Right lobe of liver (tissue), 6 donors: ENCODE measurements around the gene AARSD1. TPM values are rescaled to one million over a fixed set of nuclear protein-coding genes. Genes with fewer than 3 reads are reported as not detected.
"Not testable (repeated sequence)": the region's sequence is repeated elsewhere in the genome, so short reads cannot be mapped to it uniquely, and the experiment has no call there.

Experiments used
- ATAC-seq, 4 donors: fragments of 200-7000 bp; cut with Tn5 transposase; one replicate each; pipeline ENCODE4 v1.9.1; 2020; ENCODE audit warnings: mild to moderate bottlenecking in 4 of 4, moderate library complexity in 4 of 4
- DNase-seq, 3 donors: peaks; one replicate each; pipeline ENCODE4 v3.0.0-alpha.2; 2020
- H3K27ac ChIP-seq, 3 donors: fragments of 200-600 bp; one replicate each; pipeline ENCODE4 v1.8.0; 2022
- H3K27me3 ChIP-seq, 2 donors: fragments of 200-600 bp; one replicate each; pipeline ENCODE4 v1.8.0; 2022
- H3K36me3 ChIP-seq, 4 donors: fragments of 200-600 bp; sonication (generic) in 1 of 4; one replicate each; pipeline versions ENCODE4 v1.5.1 to v1.8.0; 2017 to 2022; ENCODE audit warnings: control low read depth in 1 of 4
- H3K4me1 ChIP-seq, 4 donors: fragments of 200-600 bp; sonication (generic) in 1 of 4; one replicate each; pipeline versions ENCODE4 v1.5.1 to v1.8.0; 2017 to 2022; ENCODE audit warnings: control low read depth in 1 of 4
- H3K4me3 ChIP-seq, 3 donors: fragments of 200-600 bp; one replicate each; pipeline ENCODE4 v1.8.0; 2022
- H3K9me3 ChIP-seq, 4 donors: fragments of 200-600 bp; sonication (generic) in 1 of 4; one replicate each; pipeline versions ENCODE4 v1.5.1 to v1.8.0; 2017 to 2022; ENCODE audit warnings: control low read depth in 1 of 4
- POLR2A ChIP-seq: fragments of 450-650 bp; IDR thresholded peaks from one replicate; pipeline ENCODE4 v1.6.1; 2017; ENCODE audit warnings: antibody characterized with exemption, mild to moderate bottlenecking
- WGBS: methylation state at CpG from one replicate; pipeline ENCODE4 v1.1.6; 2018; ENCODE audit warnings: low coverage, low lambda C conversion rate; ENCODE audit not compliant: insufficient coverage; ENCODE audit errors: missing lambda C conversion rate; 5-methylcytosine and 5-hydroxymethylcytosine counted together
- intact Hi-C, 2 donors: fragments of 100-400 bp; cut with DNase I; formaldehyde crosslinking; loops; one replicate each; pipeline versions ENCODE4 v1.11.2 to v1.14.1; 2022
- total RNA-seq, 6 experiments: library from RNA; depleted of rRNA in 2 of 6; stranded (reverse); fragments of >200 nt in 2 of 6; fragmentation: NEBNext Ultra II Directional in 3 of 6; extraction: Animal tissue kit (Norgen Biotek cat#: 25700) in 3 of 6; gene quantifications; one replicate each; pipeline versions ENCODE4 v1.1.0 to v1.2.4, GENCODE V29; 2016 to 2023
- TF ChIP-seq, protein P1 (sequence below), 4 donors: fragments of 200-600 bp in 3 of 4; fragments of 450-650 bp in 1 of 4; IDR thresholded peaks; one replicate each; pipeline versions ENCODE4 v1.5.1 to v1.8.0; 2016 to 2022; ENCODE audit warnings: antibody characterized with exemption in 4 of 4, mild to moderate bottlenecking in 2 of 4
- donor health status: DM: no; HTN: yes; CAD: no.
- donor health status: DM: no; HTN: no; CAD: no.
- donor health status: DM: no; HTN: no; CAD: no.
- donor health status: DM: no; HTN: yes; CAD: no.
- donor health status: DM: no; HTN: yes; CAD: no.

AARSD1 gene
- total RNA-seq, 6 experiments from 2014 or later = 12.3 to 22.1 (median 17.9) TPM

DNA sequence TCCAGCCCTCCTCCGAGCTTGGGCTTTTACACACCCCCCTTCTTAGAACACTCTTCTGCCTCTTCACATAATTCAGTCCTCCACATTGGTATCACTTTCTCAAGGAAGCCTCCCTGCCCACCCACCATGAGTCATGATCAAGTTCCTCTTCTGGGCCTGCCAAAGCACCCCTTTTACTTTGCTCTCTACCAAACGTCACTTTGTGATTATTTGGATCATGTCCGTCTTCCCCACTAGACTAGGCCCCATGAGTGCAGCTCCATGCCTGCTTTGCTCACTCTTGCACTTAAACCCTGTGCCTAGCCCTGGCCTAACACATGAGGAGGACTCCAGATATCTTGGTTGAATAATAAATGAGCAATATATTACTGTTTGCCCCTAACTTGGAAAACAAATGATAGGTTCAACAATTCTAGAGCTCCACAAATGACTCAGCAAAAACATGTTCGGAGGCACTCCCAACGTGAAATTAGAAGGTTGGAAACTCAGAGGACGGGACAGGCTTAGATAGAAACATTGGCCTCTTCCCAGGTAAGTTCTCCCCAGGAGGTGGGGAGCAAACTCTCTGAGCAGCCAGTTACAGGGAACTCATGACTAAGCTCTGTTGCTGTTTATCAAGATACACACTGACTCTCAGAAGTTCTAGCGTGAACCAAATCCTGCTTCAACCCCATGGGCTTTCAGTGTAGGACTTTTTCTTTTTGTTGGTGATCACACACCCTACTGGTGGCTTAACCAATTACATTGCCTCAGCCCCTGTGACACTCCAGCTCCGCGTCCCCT lies 35.3 kb downstream of the AARSD1 start:
- peak; percentile 96 to 99 (median 98) for ATAC-seq
- H3K4me3 ChIP-seq = no peak overlapping the region
- intact Hi-C loops = no loop called here
- H3K27ac ChIP-seq = peak overlapping the region in 2 of 3 donors; percentile 44 to 56
- no peaks in the 10 kb centered on the region for H3K36me3 ChIP-seq
- H3K9me3 ChIP-seq = no peaks in the 10 kb centered on the region
- TF ChIP-seq, protein P1, sequence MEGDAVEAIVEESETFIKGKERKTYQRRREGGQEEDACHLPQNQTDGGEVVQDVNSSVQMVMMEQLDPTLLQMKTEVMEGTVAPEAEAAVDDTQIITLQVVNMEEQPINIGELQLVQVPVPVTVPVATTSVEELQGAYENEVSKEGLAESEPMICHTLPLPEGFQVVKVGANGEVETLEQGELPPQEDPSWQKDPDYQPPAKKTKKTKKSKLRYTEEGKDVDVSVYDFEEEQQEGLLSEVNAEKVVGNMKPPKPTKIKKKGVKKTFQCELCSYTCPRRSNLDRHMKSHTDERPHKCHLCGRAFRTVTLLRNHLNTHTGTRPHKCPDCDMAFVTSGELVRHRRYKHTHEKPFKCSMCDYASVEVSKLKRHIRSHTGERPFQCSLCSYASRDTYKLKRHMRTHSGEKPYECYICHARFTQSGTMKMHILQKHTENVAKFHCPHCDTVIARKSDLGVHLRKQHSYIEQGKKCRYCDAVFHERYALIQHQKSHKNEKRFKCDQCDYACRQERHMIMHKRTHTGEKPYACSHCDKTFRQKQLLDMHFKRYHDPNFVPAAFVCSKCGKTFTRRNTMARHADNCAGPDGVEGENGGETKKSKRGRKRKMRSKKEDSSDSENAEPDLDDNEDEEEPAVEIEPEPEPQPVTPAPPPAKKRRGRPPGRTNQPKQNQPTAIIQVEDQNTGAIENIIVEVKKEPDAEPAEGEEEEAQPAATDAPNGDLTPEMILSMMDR (IDR thresholded peaks at IDR 0.05) = peak; percentile 75 to 81 (median 75)
- TF ChIP-seq POLR2A = no peak
- peaks cover 0 to 7% (median 3%) of the 10 kb centered on the region in 4 donors for H3K4me1 ChIP-seq
- H3K27me3 ChIP-seq = no peaks in the 10 kb centered on the region
- WGBS = 30% methylated on average over 9 of the region's 9 CpGs
- DNase-seq = no peak

DNA sequence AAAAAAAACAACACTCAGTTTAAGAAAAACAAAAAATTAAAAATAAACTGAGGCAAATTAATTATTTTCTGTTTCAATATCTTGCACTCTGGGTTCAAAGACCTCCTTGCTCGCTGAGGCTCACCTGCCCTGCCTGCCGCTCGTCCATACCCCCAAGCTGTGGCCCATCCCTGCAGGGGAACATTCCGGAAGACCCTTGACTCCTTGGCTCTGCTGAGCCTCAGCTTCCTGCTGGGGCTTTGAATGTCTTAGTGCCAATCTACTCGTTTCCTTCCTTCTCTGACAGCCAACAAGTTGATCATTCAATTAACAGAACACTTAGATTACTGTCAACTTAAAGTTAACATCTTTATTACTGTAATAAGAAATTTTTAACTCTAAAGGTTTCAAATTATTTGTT lies 39.4 kb downstream of the AARSD1 start:
- TF ChIP-seq, protein P1 (IDR thresholded peaks at IDR 0.05) = no peak
- TF ChIP-seq POLR2A = no peak
- Histone ChIP-seq H3K4me1 (peaks cover 0 to 15% (median 3%) of the 10 kb centered on the region in 4 donors), H3K27ac (no peak overlapping the region), H3K9me3 (no peaks in the 10 kb centered on the region), H3K4me3 (no peak overlapping the region), H3K36me3 (no peaks in the 10 kb centered on the region), H3K27me3 (no peaks in the 10 kb centered on the region)
- DNase-seq (no peak), ATAC-seq (no peak)
- WGBS = 24% methylated on average over 5 of the region's 5 CpGs
- intact Hi-C loops = no loop called here

DNA sequence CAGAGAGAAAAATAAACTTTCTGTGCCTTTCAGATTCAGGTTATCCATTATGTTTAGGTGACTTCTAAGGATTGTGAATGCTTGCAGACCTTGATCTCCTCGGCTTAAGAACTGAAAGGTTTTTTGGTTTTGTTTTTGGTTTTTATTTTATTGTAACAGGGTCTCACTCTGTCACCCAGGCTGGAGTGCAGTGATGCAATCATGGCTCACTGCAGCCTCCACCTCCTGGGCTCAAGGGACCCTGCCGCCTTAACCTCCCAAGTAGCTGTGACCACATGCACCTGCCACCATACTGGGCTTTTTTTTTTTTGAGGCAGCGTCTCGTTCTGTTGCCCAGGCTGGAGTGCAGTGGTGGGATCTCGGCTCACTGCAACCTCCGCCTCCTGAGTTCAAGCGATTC lies 40.8 kb downstream of the AARSD1 start:
- 81% methylated on average over 2 of the region's 7 CpGs for WGBS
- intact Hi-C loops, ATAC-seq, H3K4me3 ChIP-seq, H3K9me3 ChIP-seq, H3K27me3 ChIP-seq, DNase-seq, H3K27ac ChIP-seq, H3K36me3 ChIP-seq: not testable (repeated sequence)
- H3K4me1 ChIP-seq = peaks cover 0 to 25% (median 5%) of the 10 kb centered on the region in 4 donors

DNA sequence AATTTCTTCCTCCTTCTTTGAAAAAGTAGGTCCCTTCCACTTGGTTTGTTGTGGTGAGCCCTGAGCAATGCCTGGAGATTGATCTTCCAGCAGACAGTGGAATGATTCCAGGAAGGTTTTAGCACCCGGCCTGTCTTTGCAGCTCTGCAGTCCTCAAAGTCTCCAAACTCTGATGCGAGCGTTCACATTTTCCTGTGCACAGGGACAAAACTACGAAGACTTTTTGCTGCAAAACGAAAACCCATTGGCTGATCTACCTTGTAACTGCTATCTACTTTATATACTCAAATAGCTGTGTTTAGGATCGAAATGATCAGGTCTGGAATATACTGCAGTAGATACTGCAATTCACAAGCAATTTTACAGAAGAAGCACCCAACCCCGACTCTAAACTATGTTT lies 42.0 kb downstream of the AARSD1 start:
- no peak for ATAC-seq
- Histone ChIP-seq H3K4me1 (peaks cover 0 to 34% (median 11%) of the 10 kb centered on the region in 4 donors), H3K4me3 (no peak overlapping the region), H3K27ac (no peak overlapping the region), H3K9me3 (no peaks in the 10 kb centered on the region), H3K36me3 (no peaks in the 10 kb centered on the region), H3K27me3 (no peaks in the 10 kb centered on the region)
- intact Hi-C loops = no loop called here
- no peak for DNase-seq
- 49% methylated on average over 6 of the region's 7 CpGs for WGBS
- TF ChIP-seq, protein P1 (IDR thresholded peaks at IDR 0.05) = no peak
- no peak for TF ChIP-seq POLR2A

DNA sequence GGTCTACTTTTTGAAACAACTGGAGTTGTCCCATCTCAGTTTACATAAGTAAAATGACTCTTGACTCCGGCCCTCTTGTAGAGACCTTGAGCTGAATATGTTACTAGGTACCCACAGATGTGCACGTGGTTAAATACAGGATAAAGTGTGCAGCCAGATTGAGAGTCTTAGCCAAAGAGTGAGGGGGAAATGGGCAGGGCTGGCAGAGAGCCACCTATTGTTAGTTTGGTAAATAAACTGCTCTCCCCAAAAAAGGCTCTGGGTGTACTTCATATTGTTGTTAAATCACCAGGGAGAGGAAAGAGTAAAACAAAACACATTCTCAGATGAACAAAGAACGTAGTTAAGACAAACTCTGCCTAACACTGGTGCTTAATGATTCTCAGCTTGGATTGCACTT lies 43.3 kb downstream of the AARSD1 start:
- intact Hi-C loops = no loop called here
- ATAC-seq (peak in 1 of 4 donors; percentile 3), DNase-seq (no peak)
- Histone ChIP-seq H3K9me3 (no peaks in the 10 kb centered on the region), H3K27ac (no peak overlapping the region), H3K4me3 (no peak overlapping the region), H3K36me3 (no peaks in the 10 kb centered on the region), H3K4me1 (peaks cover 0 to 37% (median 12%) of the 10 kb centered on the region in 4 donors), H3K27me3 (no peaks in the 10 kb centered on the region)
- no peak for TF ChIP-seq POLR2A
- TF ChIP-seq, protein P1 (IDR thresholded peaks at IDR 0.05) = no peak
- WGBS = 43% methylated on average over 3 of the region's 3 CpGs
